HG03520 (cell line): ENCODE results near the gene SMURF1.

Experiments
- ATAC-seq: cut with Tn5 transposase; IDR thresholded peaks from one replicate; pipeline ENCODE4 v1.9.1; 2021; ENCODE audit warnings: mild to moderate bottlenecking, moderate library complexity; ENCODE audit not compliant: unreplicated experiment

The SMURF1 gene

GRCh38 chr7:99141841-99142726 is 1.8 kb downstream of the SMURF1 start:
- no peak for ATAC-seq

- no peak for ATAC-seq
Observed at GRCh38 chr7:99141334-99141733, 2.6 kb downstream of the SMURF1 start.

GRCh38 chr7:99140813-99141212 is 3.1 kb downstream of the SMURF1 start:
- ATAC-seq = no peak

GRCh38 chr7:99139036-99139435 is 4.9 kb downstream of the SMURF1 start:
- ATAC-seq = no peak

- ATAC-seq = no peak
Observed at GRCh38 chr7:99137411-99138180, 6.3 kb downstream of the SMURF1 start.

- no peak for ATAC-seq
Observed at GRCh38 chr7:99135938-99136337, 8.0 kb downstream of the SMURF1 start.

- no peak for ATAC-seq
Observed at GRCh38 chr7:99133766-99134564, 9.9 kb downstream of the SMURF1 start.

- no peak for ATAC-seq
Observed at GRCh38 chr7:99132595-99133321, 11.2 kb downstream of the SMURF1 start.

GRCh38 chr7:99131290-99131689 is 12.6 kb downstream of the SMURF1 start:
- no peak for ATAC-seq

- ATAC-seq = no peak
Observed at GRCh38 chr7:99129536-99129935, 14.4 kb downstream of the SMURF1 start.

- no peak for ATAC-seq
Observed at GRCh38 chr7:99129001-99129400, 14.9 kb downstream of the SMURF1 start.

GRCh38 chr7:99128076-99128950 is 15.6 kb downstream of the SMURF1 start:
- ATAC-seq = no peak

GRCh38 chr7:99127636-99128035 is 16.3 kb downstream of the SMURF1 start:
- ATAC-seq = no peak

- no peak for ATAC-seq
Observed at GRCh38 chr7:99126921-99127553, 16.9 kb downstream of the SMURF1 start.

GRCh38 chr7:99125505-99125865 is 18.4 kb downstream of the SMURF1 start:
- ATAC-seq = no peak

- no peak for ATAC-seq
Observed at GRCh38 chr7:99124751-99125504, 19.0 kb downstream of the SMURF1 start.

- ATAC-seq = no peak
Observed at GRCh38 chr7:99124236-99124635, 19.7 kb downstream of the SMURF1 start.

- ATAC-seq = no peak
Observed at GRCh38 chr7:99123571-99124033, 20.3 kb downstream of the SMURF1 start.
